ENCODE results near the gene EXOC4. TPM values are rescaled to one million over a fixed set of nuclear protein-coding genes. Genes with fewer than 3 reads are reported as not detected.
A peak's percentile ranks its signal among the peaks of the same experiment; 100 is the strongest.

Gene EXOC4
- total and polyA plus RNA-seq, 2 experiments from 2014 or later = 23.9 to 51.7 TPM

DNA sequence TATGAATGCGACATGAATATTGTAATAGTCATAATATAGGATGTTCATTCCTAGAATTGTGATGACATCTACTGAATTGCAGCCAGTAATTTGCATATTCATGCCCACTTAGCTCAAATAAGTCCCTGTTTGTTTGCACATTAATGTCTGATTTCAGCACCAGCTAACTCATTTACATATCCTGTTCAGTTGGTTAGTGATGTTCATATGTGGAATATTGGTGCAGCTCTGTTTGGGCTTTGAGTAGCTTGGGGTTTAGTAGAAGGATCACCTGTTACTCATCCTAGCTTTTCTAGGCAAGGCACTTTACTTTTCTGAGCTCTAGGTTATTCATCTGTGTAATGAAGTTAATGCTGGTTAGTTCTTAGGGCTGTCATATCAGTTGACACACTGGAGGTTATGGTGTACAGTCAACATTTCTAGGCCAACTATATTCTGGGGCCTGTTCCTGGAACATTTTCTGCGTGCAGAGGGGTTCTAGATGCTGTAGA is 238.4 kb downstream of the EXOC4 start:
- H3K4me3 ChIP-seq = no peak overlapping the region
- no peaks in the 10 kb centered on the region for H3K9me3 ChIP-seq (ENCODE audit: low read depth)
- H3F3A ChIP-seq (ENCODE audit: insufficient read depth) = no peaks in the 10 kb centered on the region
- WGBS, 2 experiments (ENCODE audit: low coverage in 1 of 2, low lambda C conversion rate in 2 of 2, missing lambda C conversion rate in 2 of 2) = 78 to 83% methylated on average over 2 of the region's 2 CpGs
- no peaks in the 10 kb centered on the region for H3K27me3 ChIP-seq (replicated peaks; ENCODE audit: insufficient read depth)
- in situ Hi-C loops (cut with MboI) = no loop called here
- no peak overlapping the region for H3K9ac ChIP-seq
- no peaks in the 10 kb centered on the region for H3K79me2 ChIP-seq (ENCODE audit: insufficient read depth)
- no peak for DNase-seq
- no peak overlapping the region for H3K4me2 ChIP-seq (ENCODE audit: unreplicated experiment)
- H4K20me1 ChIP-seq (ENCODE audit: insufficient read depth) = no peaks in the 10 kb centered on the region
- no peak overlapping the region for H3K27ac ChIP-seq
- H3K36me3 ChIP-seq (ENCODE audit: low read depth) = no peaks in the 10 kb centered on the region
- TF ChIP-seq EZH2 (IDR thresholded peaks at IDR 0.05; ENCODE audit: insufficient read depth, poor library complexity, severe bottlenecking) (no peak), EZH2phosphoT487 (IDR thresholded peaks at IDR 0.05; ENCODE audit: insufficient read depth, low read depth) (no peak)
- H3K9me2 ChIP-seq (ENCODE audit: insufficient read depth) = no peaks in the 10 kb centered on the region
- H3K4me1 ChIP-seq (ENCODE audit: insufficient read depth) = no peaks in the 10 kb centered on the region
- H2AFZ ChIP-seq = no peak overlapping the region

DNA sequence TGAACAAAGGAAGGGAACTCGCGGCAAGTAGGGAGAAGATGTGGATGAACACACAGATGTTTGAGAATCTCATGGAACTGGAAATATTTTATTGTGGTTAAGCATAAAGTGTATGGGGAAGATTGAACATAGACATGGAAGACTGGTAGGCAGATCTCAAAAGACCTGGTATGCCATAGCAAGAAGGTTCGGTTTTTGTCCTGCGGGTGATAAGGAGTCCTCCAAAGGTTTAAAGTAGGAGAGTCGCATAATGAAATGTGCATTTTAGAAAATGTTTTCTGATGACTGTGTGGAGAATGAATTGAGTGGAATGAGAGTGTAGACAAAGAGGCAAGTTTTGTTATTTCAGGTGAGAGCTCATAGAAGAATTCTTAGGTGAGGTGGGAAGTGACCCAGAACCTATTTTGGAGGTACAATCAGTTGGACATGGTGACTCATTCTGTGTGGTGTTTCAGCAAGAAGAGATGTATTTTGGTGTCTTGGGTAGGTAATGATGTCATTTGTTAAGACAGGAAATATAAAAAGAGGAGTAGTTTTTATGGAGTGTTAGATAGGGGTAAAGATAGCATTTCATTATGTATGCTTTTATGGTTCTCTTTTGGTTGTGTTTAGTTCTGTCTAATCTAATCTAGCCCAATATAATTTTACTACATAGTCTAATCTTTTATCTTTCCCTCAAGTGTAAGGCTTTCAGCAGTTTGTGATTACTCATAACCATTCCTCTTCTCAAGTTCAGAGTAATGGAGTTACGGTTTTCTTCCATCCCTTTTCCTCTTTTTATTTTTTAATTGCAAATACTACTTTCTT is 239.2 kb downstream of the EXOC4 start:
- Histone ChIP-seq H3K4me1 (ENCODE audit: insufficient read depth) (no peaks in the 10 kb centered on the region), H3K9ac (no peak overlapping the region), H3K79me2 (ENCODE audit: insufficient read depth) (no peaks in the 10 kb centered on the region), H3K9me3 (ENCODE audit: low read depth) (no peaks in the 10 kb centered on the region), H3K27ac (no peak overlapping the region), H4K20me1 (ENCODE audit: insufficient read depth) (no peaks in the 10 kb centered on the region), H3F3A (ENCODE audit: insufficient read depth) (no peaks in the 10 kb centered on the region), H3K9me2 (ENCODE audit: insufficient read depth) (no peaks in the 10 kb centered on the region), H3K4me2 (ENCODE audit: unreplicated experiment) (no peak overlapping the region), H3K27me3 (replicated peaks; ENCODE audit: insufficient read depth) (no peaks in the 10 kb centered on the region), H2AFZ (no peak overlapping the region), H3K36me3 (ENCODE audit: low read depth) (no peaks in the 10 kb centered on the region), H3K4me3 (no peak overlapping the region)
- in situ Hi-C loops (cut with MboI) = no loop called here
- TF ChIP-seq EZH2phosphoT487 (IDR thresholded peaks at IDR 0.05; ENCODE audit: insufficient read depth, low read depth) (no peak), EZH2 (IDR thresholded peaks at IDR 0.05; ENCODE audit: insufficient read depth, poor library complexity, severe bottlenecking) (no peak)
- 95 to 98% methylated on average over 6 of the region's 6 CpGs for WGBS, 2 experiments (ENCODE audit: low coverage in 1 of 2, low lambda C conversion rate in 2 of 2, missing lambda C conversion rate in 2 of 2)
- peak; percentile 10 for DNase-seq

DNA sequence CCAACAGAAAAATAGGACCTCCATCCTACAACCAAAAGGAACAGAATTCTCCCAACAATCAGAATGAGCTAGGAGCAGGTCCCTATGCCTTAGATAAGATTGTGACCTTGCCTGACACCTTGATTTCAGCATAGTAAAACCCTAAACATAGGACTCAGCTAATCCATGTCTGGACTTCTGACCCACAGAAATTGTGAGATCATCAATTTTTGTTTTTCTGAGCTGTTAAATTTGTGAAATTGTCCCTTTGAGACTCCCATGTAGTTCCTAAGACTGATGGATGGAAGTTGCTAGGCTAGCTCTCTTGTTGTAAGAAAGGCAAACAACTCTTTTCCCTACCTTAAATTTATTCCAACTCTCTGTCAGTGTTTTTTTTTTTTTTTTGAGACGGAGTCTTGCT is 244.2 kb downstream of the EXOC4 start:
- 100% methylated on average over 1 of the region's 1 CpG for WGBS, 2 experiments (ENCODE audit: low coverage in 1 of 2, low lambda C conversion rate in 2 of 2, missing lambda C conversion rate in 2 of 2)
- DNase-seq = no peak
- in situ Hi-C loops (cut with MboI) = no loop called here

DNA sequence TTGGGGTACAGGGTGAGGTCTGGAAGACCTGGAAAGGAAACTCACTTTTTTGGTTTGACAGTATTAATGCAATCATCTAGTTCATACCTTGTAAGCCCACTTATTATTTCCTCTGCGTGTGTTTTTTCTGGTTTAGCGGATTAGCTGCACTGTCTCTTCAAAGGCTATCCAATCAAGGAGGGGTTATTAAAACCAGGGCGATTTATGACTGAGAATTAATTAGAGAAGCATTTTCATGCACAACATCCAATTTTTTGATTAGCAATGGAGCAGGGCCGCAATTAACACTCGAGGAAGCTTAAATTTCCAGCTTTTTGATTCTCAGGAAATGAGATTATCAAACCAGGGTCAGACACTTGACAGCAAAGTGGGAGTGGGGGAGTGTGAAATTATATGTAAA is 248.9 kb downstream of the EXOC4 start:
- no peak for TF ChIP-seq EZH2 (IDR thresholded peaks at IDR 0.05; ENCODE audit: insufficient read depth, poor library complexity, severe bottlenecking)
- no peak for TF ChIP-seq EZH2phosphoT487 (IDR thresholded peaks at IDR 0.05; ENCODE audit: insufficient read depth, low read depth)
- H3K4me2 ChIP-seq (ENCODE audit: unreplicated experiment) = no peak overlapping the region
- H3K27ac ChIP-seq = no peak overlapping the region
- no peak overlapping the region for H2AFZ ChIP-seq
- H3K4me3 ChIP-seq = no peak overlapping the region
- no peaks in the 10 kb centered on the region for H3K4me1 ChIP-seq (ENCODE audit: insufficient read depth)
- H3K36me3 ChIP-seq (ENCODE audit: low read depth) = no peaks in the 10 kb centered on the region
- no peaks in the 10 kb centered on the region for H4K20me1 ChIP-seq (ENCODE audit: insufficient read depth)
- WGBS, 2 experiments (ENCODE audit: low coverage in 1 of 2, low lambda C conversion rate in 2 of 2, missing lambda C conversion rate in 2 of 2) = 96 to 97% methylated on average over 5 of the region's 5 CpGs
- no peak for DNase-seq
- no peaks in the 10 kb centered on the region for H3F3A ChIP-seq (ENCODE audit: insufficient read depth)
- no peaks in the 10 kb centered on the region for H3K9me2 ChIP-seq (ENCODE audit: insufficient read depth)
- in situ Hi-C loops (cut with MboI) = no loop called here
- no peaks in the 10 kb centered on the region for H3K9me3 ChIP-seq (ENCODE audit: low read depth)
- 0 out of 2 replicates have a peak, but pooled peaks cover 5% of the 10 kb centered on the region for H3K79me2 ChIP-seq (ENCODE audit: insufficient read depth)
- no peaks in the 10 kb centered on the region for H3K27me3 ChIP-seq (replicated peaks; ENCODE audit: insufficient read depth)
- no peak overlapping the region for H3K9ac ChIP-seq

More for the DNA sequence above, 244.2 kb downstream of the EXOC4 start:
- no peak overlapping the region for H3K4me2 ChIP-seq (ENCODE audit: unreplicated experiment)
- no peaks in the 10 kb centered on the region for H3K79me2 ChIP-seq (ENCODE audit: insufficient read depth)
- no peaks in the 10 kb centered on the region for H3K27me3 ChIP-seq (replicated peaks; ENCODE audit: insufficient read depth)
- H2AFZ ChIP-seq = no peak overlapping the region
- TF ChIP-seq EZH2phosphoT487 (IDR thresholded peaks at IDR 0.05; ENCODE audit: insufficient read depth, low read depth) (no peak), EZH2 (IDR thresholded peaks at IDR 0.05; ENCODE audit: insufficient read depth, poor library complexity, severe bottlenecking) (no peak)
- no peak overlapping the region for H3K27ac ChIP-seq
- H3K9ac ChIP-seq = no peak overlapping the region
- no peaks in the 10 kb centered on the region for H3K4me1 ChIP-seq (ENCODE audit: insufficient read depth)
- H4K20me1 ChIP-seq (ENCODE audit: insufficient read depth) = no peaks in the 10 kb centered on the region
- H3K36me3 ChIP-seq (ENCODE audit: low read depth) = no peaks in the 10 kb centered on the region
- H3K9me2 ChIP-seq (ENCODE audit: insufficient read depth) = no peaks in the 10 kb centered on the region
- H3K4me3 ChIP-seq = no peak overlapping the region
- H3F3A ChIP-seq (ENCODE audit: insufficient read depth) = no peaks in the 10 kb centered on the region
- no peaks in the 10 kb centered on the region for H3K9me3 ChIP-seq (ENCODE audit: low read depth)
